ENCODE data around the gene POLR2E. TPM values are rescaled to one million over a fixed set of nuclear protein-coding genes. Genes with fewer than 3 reads are reported as not detected.

Gene POLR2E
- total RNA-seq, 3 donors from 2014 or later: 108 to 138 (median 133) TPM

DNA sequence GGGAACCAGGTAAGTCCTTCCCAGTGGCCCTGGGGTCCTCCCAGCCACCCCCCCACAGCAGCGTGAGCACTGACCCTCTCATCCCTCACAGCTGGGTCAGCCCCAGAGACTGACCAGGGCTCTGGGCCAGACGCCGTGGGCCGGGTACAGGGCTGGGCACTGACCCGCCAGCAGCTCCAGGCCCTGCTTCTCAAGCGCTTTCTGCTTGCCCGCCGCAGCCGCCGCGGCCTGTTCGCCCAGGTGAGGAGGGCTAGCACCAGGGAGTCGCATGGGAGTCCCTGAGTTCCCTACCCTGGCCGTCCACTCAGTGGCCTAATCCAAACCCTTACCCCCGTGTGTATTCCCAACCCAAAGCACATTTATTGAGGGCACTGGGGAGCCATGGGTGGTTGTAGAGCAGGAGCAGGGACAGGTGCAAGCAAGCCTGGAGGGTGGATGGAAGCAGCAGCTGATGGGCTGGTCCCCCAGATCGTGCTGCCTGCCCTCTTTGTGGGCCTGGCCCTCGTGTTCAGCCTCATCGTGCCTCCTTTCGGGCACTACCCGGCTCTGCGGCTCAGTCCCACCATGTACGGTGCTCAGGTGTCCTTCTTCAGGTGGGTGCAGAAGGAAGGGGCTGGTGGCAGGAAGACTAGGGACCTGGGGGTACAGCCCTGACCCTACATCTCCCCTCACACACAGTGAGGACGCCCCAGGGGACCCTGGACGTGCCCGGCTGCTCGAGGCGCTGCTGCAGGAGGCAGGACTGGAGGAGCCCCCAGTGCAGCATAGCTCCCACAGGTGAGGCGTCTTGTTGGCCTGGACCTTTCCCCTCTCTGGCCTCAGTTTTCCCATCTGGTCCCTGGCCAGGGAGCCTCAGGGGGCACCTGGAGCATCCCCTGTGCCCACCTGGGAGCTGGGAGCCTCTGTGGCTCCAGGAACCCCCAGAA lies 40.8 kb downstream of the POLR2E start:
- Histone ChIP-seq H3K9me3 (peaks cover 23% of the 10 kb centered on the region), H3K4me3 (no peak overlapping the region), H3K36me3 (ENCODE audit: low read depth) (no peaks in the 10 kb centered on the region), H3K4me1 (ENCODE audit: low read depth) (no peaks in the 10 kb centered on the region)
- intact Hi-C loops (cut with DNase I, micrococcal nuclease): no loop called here
- DNase-seq (no peak), ATAC-seq (no peak)
- TF ChIP-seq CTCF (IDR thresholded peaks at IDR 0.05): no peak

GRCh38 chr19:1053176-1054101 lies 41.7 kb downstream of the POLR2E start:
- H3K36me3 ChIP-seq (ENCODE audit: low read depth): no peaks in the 10 kb centered on the region

GRCh38 chr19:1052349-1052975 lies 42.7 kb downstream of the POLR2E start:
- H3K4me1 ChIP-seq (ENCODE audit: low read depth): no peaks in the 10 kb centered on the region
- DNase-seq (no peak), ATAC-seq (no peak)
- no peak for TF ChIP-seq CTCF (IDR thresholded peaks at IDR 0.05)
- peaks cover 11% of the 10 kb centered on the region for H3K9me3 ChIP-seq
- H3K4me3 ChIP-seq: no peak overlapping the region
- no peaks in the 10 kb centered on the region for H3K36me3 ChIP-seq (ENCODE audit: low read depth)
- intact Hi-C loops (cut with DNase I, micrococcal nuclease): no loop called here

More at GRCh38 chr19:1053176-1054101, 41.7 kb downstream of the POLR2E start:
- intact Hi-C loops (cut with DNase I, micrococcal nuclease): no loop called here
- DNase-seq (no peak), ATAC-seq (no peak)
- no peak for TF ChIP-seq CTCF (IDR thresholded peaks at IDR 0.05)
- H3K9me3 ChIP-seq: peaks cover 20% of the 10 kb centered on the region
- H3K4me1 ChIP-seq (ENCODE audit: low read depth): no peaks in the 10 kb centered on the region
- H3K4me3 ChIP-seq: no peak overlapping the region

DNA sequence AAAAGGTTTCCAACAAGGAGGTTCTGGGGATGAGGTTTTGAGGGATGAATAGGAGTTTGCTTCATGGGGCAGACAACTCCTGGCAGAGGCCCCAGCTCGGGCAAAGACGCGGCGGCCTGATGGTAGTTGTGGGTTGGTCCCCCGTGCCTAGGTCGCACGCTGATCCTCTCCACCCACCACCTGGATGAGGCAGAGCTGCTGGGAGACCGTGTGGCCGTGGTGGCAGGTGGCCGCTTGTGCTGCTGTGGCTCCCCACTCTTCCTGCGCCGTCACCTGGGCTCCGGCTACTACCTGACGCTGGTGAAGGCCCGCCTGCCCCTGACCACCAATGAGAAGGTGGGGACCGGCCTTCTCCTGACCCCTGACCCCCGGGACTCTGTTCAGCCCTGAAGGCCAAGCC lies 43.4 kb downstream of the POLR2E start:
- DNase-seq (no peak), ATAC-seq (no peak)
- no peaks in the 10 kb centered on the region for H3K4me1 ChIP-seq (ENCODE audit: low read depth)
- H3K36me3 ChIP-seq (ENCODE audit: low read depth): no peaks in the 10 kb centered on the region
- TF ChIP-seq CTCF (IDR thresholded peaks at IDR 0.05): no peak
- no peak overlapping the region for H3K4me3 ChIP-seq
- intact Hi-C loops (cut with DNase I, micrococcal nuclease): no loop called here
- peaks cover 5% of the 10 kb centered on the region for H3K9me3 ChIP-seq

DNA sequence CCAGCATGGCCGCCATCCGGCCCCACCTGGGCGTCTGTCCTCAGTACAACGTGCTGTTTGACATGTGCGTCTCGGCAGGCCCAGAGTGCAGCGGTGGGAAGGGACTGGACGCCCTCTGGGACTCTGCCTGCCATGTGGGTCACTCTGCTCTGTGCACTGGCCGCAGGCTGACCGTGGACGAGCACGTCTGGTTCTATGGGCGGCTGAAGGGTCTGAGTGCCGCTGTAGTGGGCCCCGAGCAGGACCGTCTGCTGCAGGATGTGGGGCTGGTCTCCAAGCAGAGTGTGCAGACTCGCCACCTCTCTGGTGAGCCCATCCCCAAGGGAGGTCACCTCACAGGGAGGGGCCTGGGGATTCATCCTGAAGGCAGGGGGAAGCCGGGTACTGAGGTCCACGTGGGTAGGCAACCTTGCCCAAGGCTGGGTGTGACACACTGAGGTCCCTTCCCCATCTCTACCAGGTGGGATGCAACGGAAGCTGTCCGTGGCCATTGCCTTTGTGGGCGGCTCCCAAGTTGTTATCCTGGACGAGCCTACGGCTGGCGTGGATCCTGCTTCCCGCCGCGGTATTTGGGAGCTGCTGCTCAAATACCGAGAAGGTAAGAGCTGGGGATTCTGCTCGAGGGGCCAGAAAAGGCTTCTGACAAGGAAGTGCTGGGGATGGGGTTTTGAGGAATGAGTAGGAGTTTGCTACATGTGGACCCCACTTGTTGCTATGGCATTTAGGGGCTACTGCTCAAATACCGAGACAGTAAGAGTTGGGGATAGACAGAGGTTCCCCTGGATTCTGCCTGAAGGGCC lies 44.0 kb downstream of the POLR2E start:
- Histone ChIP-seq H3K4me1 (ENCODE audit: low read depth) (no peaks in the 10 kb centered on the region), H3K36me3 (ENCODE audit: low read depth) (no peaks in the 10 kb centered on the region), H3K4me3 (no peak overlapping the region), H3K9me3 (no peaks in the 10 kb centered on the region)
- intact Hi-C loops (cut with DNase I, micrococcal nuclease): no loop called here
- no peak for TF ChIP-seq CTCF (IDR thresholded peaks at IDR 0.05)
- ATAC-seq (no peak), DNase-seq (peak in 1 of 3 donors; percentile 48)
